Activated naive CD4-positive, alpha-beta T cell treated with anti-CD3 and anti-CD28 coated beads, Interleukin-2, amount 50 U/mL, for 16 hours (primary cell): Measurements from ENCODE around the gene RPS6KB1.
A peak's percentile ranks its signal among the peaks of the same experiment; 100 is the strongest.
"Not testable (repeated sequence)": the region's sequence is repeated elsewhere in the genome, so short reads cannot be mapped to it uniquely, and the experiment has no call there.

ENCODE experiments used
- DNase-seq: peaks from one replicate; pipeline ENCODE4 v3.0.0-alpha.2; 2020

Gene RPS6KB1

GRCh38 chr17:59872351-59872750 is 20.6 kb upstream of the RPS6KB1 start:
- DNase-seq, result no peak

DNA sequence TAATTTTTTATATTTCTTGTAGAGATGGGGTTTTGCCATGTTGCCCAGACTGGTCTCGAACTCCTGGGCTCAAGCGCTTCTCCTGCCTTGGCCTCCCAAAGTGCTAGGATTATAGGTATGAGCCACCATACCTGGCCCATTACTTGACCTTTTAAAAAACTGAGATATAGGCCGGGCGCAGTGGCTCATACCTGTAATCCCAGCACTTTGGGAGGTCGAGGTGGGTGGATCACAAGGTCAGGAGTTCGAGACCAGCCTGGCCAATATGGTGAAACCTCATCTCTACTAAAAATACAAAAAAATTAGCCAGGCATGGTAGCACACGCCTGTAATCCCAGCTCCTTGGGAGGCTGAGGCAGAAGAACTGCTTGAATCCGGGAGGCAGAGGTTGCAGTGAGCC is 19.5 kb upstream of the RPS6KB1 start:
- DNase-seq, result not testable (repeated sequence)

- no peak for DNase-seq
Observed at GRCh38 chr17:59874376-59874775, 18.5 kb upstream of the RPS6KB1 start.

DNA sequence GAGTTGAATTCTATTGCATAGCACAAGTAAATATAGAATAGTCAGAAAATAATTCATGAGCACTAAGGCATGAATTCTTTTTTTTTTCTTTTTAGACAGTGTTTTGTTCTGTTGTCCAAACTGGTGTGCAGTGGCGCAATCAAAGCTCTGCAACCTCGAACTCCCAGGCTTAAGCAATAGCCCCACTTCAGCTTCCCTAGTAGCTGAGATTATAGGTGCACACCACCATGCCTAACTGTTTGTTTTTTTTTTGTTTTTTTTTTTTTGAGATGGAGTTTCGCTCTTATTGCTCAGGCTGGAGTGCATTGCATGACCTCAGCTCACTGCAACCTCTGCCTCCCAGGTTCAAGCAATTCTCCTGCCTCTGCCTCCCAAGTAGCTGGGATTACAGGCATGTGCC is 16.8 kb upstream of the RPS6KB1 start:
- DNase-seq, result no peak

DNA sequence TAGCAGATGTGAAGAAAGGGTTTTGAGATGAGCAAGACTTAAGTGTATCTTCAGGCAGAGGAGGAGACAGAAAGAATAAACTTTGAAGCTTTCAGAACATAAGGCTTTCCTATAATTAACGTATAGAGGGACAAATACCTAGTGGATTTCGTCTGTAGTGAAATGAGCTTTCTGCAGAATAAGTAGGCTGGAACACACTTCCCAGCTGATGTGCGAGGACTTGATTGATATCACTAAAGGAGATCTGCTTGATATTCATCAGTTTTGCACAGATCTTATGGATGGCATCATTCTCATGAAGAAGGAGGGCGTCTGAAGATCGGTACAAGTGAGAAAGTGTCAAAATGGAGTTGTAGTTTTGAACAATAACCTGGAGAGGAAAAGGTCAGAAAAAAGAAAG is 15.0 kb upstream of the RPS6KB1 start:
- DNase-seq, result no peak

DNA sequence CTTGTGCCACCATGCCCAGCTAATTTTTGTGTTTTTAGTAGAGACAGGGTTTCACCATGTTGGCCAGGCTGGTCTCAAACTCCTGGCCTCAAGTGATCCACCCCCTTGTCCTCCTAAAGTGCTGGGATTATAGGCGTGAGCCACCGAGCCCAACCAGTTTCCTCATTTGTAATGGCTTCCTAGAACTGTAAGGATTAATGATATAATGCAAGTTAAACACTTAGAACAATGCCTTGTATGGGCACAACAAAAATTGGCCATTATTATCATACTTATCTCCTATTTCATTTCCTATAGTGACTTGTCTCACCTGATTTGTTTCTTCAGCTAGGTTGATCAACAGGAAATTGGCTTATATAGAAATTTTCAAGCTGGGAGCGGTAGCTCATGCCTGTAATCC is 14.3 kb upstream of the RPS6KB1 start:
- no peak for DNase-seq

DNA sequence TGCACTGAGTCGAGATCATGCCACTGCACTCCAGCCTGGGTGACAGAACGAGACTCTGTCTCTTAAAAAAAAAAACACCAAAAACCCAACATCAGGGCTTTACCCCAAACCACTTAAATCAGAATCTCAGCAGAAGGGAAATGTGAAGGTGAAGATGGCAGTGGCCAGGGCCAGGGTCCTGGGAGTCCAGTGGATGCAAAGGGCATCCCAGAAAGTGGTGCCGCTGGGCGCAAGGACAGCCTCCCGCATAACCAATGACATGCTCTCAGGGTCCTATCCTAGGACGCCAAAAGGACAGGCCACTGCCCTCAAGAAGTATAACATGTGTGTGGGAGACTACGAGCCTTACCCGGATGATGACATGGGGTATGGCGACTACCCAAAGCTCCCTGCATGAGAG is 8.1 kb upstream of the RPS6KB1 start:
- DNase-seq, result no peak

DNA sequence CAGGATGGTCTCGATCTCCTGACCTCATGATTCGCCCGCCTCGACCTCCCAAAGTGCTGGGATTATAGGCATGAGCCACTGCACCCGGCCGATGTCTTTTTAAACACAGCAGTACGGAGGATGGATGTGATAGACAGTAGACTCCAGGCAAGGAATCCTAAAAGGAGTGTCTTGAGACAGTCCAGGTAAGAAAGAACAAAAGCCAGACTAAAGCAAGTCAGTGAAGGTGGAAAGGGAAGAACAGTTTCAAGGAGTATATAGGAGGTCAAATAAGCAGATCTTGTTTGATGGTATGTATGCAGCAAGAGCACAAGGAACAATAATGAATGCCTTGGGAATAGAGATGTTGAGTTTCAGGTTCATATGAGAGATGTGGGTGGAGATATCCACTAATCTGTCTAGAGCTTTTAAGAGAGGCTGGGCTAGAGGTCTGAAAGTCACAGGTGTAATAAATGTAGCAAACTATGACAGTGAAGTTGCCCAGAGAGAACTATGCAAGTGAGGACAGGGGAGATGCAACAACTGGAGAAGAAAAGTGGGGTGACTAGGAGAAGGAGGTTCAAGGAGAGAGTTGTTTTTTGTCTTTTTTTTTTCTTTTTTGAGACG is 4.7 kb upstream of the RPS6KB1 start:
- no peak for DNase-seq

DNA sequence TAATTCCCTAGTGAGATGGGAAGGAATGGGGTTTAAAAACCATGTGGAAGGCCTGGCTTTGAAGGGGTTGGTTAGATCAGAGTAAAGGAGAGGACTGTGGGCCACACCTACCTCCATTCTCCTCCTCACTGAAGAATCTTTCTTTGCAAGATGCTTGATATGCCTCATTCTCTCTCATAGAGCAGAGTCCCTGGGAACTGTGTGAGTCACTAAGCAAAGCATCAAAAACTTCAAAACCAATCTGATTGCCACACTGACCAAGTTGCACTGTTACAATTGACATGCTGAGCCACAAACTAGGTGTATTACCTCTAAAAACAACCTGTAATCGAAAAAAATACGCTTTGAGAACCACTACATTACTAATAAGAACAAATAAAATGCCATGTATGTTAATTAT is 2.2 kb upstream of the RPS6KB1 start:
- no peak for DNase-seq

- no peak for DNase-seq
Observed at GRCh38 chr17:59892251-59892923, 534 bp upstream of the RPS6KB1 start.

DNA sequence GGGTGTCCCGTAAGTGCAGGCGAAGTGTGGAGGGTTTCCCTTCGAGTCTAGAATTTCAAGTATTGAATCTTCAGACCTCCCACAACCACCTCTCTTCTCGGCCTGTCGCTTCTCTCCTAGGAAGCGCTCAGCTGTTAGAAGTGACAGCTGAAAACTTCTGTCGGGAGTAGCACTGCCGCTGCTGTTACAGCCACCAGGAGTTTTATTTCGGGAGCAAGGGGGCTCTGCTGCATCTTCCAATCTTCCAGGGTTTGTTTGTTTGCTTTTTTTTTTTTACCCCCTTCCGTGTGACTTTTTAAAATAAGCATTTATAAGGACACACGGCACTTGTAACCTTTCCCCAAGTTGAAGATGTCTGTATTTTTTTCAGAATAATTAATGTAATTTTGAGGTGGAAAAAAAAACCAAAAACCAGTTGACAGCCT is 767 bp downstream of the RPS6KB1 start:
- no peak for DNase-seq

DNA sequence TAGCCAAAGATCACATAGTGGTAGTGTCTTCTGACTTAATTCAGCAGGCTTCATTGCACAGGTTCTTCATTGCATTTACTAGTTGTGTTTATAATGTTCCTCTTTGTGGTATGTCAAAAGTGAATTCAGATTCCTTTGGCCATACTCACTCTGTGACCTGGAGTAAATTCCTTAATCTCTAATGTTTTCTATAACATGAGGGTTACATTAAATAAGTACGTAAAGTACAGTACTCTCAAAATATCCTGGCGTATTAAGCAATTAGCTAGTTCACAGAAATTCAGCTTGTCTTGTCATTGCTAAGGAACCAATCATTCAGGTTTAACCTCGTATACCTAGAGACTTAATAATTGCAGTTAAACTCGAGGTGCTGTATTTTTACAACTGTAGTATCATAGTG is 4.2 kb downstream of the RPS6KB1 start:
- no peak for DNase-seq

- DNase-seq, result no peak
Observed at GRCh38 chr17:59899099-59899498, 6.2 kb downstream of the RPS6KB1 start.

DNA sequence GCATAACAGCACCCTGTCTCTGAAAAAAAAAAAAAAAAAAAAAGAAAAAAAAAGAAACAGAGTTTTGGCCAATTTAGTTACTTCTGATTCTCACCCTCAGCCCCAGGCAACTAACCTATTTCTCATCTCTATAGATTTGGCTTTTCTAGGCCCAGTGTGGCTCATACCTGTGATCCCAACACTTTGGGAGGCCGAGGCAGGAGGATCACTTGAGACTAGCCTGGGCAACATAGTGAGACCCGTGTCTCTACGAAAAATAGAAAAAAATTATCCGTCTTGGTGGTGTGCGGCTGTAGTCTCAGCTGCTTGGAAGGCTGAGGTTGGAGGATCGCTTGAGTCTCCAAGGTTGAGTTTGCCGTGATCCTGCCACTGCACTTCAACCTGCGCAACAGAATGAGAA is 8.7 kb downstream of the RPS6KB1 start:
- DNase-seq, result no peak

DNA sequence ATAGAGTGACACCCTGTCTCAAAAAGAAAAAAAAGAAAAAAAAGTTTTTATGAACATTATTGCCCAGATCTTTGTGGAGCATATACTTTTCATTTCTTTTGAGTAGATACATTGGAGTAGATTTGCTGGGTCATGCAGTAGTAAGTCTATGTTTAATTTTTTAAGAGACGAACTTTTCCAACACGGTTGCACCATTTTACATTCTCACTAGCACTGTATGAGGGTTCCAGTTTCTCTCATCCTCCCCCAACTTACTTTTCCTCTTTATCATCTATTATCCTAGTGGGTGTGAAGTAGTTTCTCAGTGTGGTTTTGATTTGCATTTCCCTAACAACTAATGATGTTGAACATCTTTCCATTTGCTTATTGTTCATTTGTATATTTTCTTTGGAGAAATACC is 10.5 kb downstream of the RPS6KB1 start:
- no peak for DNase-seq

GRCh38 chr17:59907467-59907866 is 14.5 kb downstream of the RPS6KB1 start:
- no peak for DNase-seq

DNA sequence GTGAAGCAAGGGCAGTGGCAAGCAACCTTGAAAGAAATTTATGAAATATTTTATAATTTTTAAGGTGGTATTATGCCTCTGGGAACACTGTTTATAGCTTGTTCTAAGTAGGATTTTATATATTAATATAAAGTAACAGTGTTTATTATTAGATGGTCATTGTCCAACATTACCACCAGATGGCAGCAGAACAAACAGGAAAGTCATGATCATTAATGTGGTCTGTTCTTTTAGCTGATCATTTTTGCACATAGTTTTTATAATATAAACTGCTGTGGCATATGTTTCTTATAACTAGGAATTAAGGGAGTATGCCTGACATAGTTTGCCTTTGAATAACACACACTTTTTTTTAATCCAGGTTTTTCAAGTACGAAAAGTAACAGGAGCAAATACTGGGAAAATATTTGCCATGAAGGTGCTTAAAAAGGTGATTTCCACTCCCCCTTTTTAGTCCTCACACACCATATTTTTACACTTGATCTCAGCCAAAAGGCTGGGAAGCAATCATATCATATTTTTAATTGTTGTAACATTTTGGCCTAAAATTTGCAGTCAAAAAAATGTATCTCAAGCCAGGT is 21.4 kb downstream of the RPS6KB1 start:
- DNase-seq, result no peak

GRCh38 chr17:59916446-59916845 is 23.5 kb downstream of the RPS6KB1 start:
- no peak for DNase-seq

- DNase-seq, result not testable (repeated sequence)
Observed at GRCh38 chr17:59920637-59921036, 27.7 kb downstream of the RPS6KB1 start.

DNA sequence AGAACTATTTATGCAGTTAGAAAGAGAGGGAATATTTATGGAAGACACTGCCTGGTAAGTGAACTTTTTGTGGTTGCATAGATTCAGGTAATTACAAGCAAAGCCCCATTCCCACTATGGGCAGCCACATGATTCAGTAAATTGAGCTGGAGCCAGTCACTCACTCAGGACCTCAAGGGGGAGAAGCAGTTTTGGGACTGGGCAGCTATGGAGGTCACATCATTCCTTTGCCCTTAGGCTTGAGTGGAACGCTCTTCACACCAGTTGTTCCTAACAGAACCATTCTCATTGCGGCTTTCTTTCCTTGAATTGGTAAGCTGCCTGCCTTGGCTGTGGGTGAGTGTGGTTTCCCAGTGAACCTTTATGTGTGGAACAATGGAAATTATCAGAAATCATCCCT is 37.2 kb downstream of the RPS6KB1 start:
- not testable (repeated sequence) for DNase-seq

- DNase-seq, result not testable (repeated sequence)
Observed at GRCh38 chr17:59930768-59931167, 37.8 kb downstream of the RPS6KB1 start.

- not testable (repeated sequence) for DNase-seq
Observed at GRCh38 chr17:59933317-59933716, 40.4 kb downstream of the RPS6KB1 start.

- peak; percentile 20 for DNase-seq
Observed at GRCh38 chr17:59940697-59941096, 47.8 kb downstream of the RPS6KB1 start.

DNA sequence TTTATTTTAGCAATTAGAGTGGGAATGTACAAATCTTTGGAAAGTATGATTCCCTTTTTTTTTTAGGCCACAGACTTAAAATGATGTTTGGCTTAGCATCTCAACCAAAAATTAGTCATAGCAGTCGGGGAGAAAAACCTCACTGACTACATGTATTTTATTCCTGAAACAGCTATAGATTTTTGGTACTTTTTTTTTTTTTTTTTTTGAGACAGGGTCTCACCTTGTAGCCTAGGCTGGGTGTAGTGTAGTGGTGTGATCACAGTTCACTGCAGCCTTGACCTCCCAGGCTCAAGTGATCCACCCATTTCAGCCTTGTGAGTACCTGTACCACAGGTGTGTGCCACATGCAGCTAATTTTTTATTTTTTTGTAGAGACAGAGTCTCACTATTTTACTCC is 48.2 kb downstream of the RPS6KB1 start:
- no peak for DNase-seq

DNA sequence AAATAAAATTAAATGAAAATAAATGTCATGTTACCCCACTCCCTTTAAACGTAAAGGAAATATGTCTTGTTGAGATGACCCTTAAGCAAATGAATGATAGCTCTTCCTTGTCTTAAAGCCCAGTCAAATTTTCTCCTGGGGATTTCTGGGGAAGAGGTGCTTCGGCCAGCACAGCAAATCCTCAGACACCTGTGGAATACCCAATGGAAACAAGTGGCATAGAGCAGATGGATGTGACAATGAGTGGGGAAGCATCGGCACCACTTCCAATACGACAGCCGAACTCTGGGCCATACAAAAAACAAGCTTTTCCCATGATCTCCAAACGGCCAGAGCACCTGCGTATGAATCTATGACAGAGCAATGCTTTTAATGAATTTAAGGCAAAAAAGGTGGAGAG is 53.5 kb downstream of the RPS6KB1 start:
- DNase-seq, result not testable (repeated sequence)
